T-helper 9 cell (primary cell): ENCODE data around the gene ALDOC.
"Not testable (repeated sequence)": the region's sequence is repeated elsewhere in the genome, so short reads cannot be mapped to it uniquely, and the experiment has no call there.

Experiments used
- DNase-seq: peaks from one replicate; pipeline ENCODE4 v3.0.0-alpha.2; 2020

Gene ALDOC

DNA sequence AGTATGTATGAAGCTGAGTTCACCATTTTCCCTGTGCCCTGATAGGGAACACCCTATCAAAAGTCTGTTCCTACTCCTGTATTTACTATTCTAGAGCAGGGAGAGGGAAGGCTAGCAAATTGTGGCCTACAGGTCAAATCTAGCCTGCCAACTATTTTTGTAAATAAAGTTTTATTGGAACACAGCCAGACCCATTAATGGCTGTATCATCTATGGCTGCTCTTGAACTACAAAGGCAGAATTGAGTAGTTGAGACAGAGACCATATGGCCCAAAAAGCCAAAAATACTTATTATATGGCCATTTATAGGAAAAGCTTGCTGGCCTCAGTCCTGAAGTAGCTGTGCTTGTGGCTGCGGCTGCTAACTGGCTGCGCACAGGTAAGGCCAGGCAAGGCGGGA lies 4.3 kb upstream of the ALDOC start:
- no peak for DNase-seq

- no peak for DNase-seq
Measured at GRCh38 chr17:28579526-28579925, 2.8 kb upstream of the ALDOC start.

GRCh38 chr17:28578246-28579195 lies 1.8 kb upstream of the ALDOC start:
- no peak for DNase-seq

DNA sequence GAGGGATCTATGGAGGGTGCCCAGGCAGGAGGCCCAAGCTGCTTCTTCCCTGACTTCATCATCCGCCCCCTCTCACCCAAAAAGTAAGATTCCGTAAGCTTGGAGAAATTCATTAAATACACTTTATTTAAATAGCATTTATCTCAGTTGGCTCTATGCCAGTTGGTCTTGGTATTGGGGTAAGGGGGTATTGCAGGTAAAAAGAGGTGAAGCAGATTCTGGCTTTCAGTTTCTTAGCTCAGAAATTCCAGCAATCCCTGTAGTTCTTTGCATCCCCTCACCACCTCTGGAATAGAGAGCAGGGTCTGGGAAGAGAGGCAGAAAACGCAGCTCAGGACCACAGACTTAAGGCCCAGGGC lies 750 bp upstream of the ALDOC start:
- DNase-seq: no peak

GRCh38 chr17:28576016-28576415 lies 679 bp downstream of the ALDOC start:
- DNase-seq: not testable (repeated sequence)

DNA sequence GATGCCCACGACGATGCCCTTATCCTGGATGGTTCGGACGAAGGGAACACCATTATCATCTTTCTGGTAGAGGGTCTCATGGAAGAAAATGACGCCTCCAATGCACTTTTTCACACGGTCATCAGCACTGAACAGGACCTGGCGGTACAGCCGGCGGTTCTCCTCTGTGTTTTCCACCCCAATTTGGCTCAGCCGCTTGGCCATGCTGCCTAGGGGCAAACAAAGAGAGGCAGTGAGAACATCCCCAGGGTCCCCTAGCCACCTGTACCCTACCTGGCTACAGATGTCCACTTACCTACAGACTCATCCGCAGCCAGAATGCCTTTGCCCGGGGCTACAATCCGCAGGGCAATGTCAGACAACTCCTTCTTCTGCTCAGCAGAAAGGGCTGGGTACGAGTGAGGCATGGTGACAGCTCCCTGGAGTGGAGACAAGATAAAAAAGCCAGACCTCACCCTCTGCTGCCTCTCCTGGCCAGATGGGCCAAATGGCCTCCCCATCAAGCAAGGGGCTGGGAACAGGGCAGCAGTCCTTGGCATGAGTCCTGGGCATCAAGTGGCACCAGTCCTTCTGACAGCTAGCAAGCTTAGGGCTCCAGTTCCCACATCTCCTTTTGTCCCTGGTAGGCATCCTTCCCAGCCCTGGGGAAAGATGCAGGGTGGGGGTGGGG lies 1.4 kb downstream of the ALDOC start:
- no peak for DNase-seq

- no peak for DNase-seq
Measured at GRCh38 chr17:28574526-28574925, 2.2 kb downstream of the ALDOC start.

- no peak for DNase-seq
Measured at GRCh38 chr17:28573966-28574480, 2.7 kb downstream of the ALDOC start.

DNA sequence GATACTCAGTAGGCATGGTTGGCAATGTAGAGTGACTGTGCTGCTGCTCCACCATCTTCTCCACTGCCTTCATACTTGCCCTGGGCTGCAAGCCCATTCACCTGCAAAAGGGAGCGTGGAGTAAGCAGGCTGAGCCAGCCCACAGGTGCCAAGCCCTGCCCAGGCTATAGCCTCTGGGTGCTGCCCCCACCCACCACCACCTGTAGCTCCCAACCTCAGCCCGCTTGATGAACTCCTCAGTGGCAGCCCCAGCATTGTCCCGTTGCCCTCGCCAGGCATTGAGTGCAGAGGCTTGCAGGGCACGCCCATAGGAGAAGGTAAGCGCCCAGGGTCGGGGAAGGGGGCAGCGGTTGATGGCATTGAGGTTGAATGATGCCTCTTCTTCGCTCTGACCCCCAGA lies 3.2 kb downstream of the ALDOC start:
- no peak for DNase-seq

GRCh38 chr17:28573040-28573380 lies 3.7 kb downstream of the ALDOC start:
- no peak for DNase-seq

DNA sequence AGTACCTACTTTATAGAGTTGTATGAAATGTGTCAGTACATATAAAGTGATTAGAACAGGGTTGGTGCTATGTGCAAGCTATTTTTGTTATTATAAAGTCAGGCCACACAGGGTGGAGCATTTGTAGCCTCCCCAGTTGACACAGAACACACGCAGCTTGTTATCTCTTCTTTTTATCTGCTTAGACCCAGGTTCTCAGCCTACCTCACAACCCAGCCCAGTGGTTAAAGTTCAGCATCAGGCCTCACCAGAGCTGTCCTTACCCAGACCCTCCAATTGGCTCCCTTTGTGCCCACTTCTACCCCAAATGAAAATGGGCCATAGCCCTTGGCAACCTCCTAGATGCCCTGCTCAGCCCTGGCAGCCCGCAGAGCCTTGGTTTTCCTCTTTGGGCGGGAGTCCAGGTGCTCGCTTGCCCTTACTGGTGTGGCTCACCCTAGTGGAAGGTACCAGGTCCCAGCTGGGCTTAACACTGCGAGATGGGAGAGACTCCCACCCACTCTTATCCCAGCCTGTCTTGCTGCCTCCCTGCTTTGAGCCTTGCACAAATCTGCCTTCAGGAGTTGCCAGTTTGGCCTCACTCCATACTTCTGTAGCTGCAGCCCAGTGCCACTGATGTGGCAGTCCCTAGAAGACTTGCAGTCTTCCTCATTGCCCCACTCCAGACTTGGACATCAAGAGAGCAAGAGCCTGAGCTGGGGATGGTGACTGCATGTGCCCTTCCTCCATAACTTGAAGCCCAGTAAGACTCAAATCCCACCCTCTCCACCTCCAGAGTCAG lies 4.2 kb downstream of the ALDOC start:
- DNase-seq: no peak

DNA sequence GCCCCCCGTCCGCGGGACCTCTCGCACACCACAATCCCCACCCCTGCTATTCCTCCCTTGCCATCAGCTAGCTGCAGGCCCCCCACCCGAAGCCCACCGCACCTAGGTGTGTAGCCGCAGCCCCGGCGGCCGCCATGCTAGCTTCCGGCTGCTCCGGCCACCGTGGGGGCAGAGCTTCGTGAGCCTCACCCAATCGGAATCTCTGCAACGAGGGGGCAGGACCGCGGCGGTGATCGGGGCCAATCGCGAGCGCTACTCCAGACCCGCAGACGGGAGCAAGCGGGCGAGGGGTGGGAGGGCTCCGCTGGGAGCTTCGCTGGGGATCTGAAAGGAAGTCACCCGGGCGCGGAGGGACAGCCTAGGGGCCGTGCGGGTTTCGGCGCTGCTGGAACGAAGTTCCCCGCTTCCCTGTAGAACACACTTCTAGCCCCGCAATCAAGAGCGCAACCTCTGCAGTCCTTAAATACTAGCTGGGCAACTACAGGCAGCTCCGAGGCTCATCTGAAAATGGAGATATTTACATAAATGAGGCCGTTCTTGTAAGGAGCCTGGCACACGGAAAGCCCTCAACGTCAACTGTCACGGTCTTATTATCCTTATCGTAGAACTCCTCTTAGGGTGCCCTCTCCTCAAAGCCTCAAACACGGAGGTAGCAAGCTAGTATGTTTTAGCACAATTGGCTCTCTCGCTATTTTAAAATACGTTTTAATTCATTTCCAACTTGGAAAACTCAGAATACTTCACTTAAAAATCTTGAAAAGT lies 5.2 kb downstream of the ALDOC start, which contains the start of gene PIGS:
TSS of gene PIGS (minus strand) at position 164 of the 762 bp plus-strand sequence. CDS start at position 136, 28 bp downstream.
- peak; percentile 87 for DNase-seq

GRCh38 chr17:28570716-28571360 lies 5.9 kb downstream of the ALDOC start:
- peak; percentile 39 for DNase-seq

- no peak for DNase-seq
Measured at GRCh38 chr17:28569446-28569845, 7.2 kb downstream of the ALDOC start.

GRCh38 chr17:28567604-28568003 lies 9.1 kb downstream of the ALDOC start:
- no peak for DNase-seq

DNA sequence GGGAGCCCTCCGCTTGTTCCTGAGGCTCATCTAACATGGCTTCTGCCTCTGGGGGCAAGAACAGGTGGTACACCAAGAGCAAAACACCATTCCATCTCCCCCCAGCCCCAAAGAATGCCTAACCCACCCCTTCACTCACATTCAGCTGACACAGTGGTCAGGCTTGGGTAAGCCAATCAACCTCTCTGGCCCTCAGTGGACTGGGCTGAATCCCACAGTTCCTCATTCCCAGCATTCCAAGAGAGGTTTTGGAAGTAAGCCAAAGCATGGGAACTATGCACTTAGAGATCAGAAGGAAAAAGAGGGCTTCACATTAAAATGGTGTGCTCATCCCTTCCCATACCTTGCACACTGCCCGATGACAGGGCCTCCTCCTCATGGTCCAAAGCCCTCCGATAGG lies 13.2 kb downstream of the ALDOC start:
- DNase-seq: no peak

- no peak for DNase-seq
Measured at GRCh38 chr17:28555022-28555421, 21.7 kb downstream of the ALDOC start.

DNA sequence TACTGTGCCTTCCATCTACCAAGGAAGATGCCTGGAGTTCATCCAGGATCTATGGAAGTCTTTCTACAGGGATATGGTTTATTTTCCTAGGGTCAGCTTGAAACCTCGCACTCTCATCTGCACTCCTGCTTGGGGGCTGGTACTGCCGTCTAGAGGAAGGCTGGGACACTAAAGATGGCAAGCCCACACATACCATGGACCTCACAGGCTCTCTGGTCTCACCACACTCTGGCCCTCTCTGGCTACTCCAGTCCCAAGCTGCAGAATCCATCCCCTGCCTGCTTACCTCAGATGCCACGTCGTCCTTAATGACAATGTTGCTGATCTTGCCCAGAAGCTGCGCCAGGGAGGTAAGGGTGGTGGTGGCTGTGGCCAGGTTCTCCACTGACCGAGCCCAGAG lies 22.1 kb downstream of the ALDOC start:
- DNase-seq: no peak

- no peak for DNase-seq
Measured at GRCh38 chr17:28553000-28553505, 23.6 kb downstream of the ALDOC start.

DNA sequence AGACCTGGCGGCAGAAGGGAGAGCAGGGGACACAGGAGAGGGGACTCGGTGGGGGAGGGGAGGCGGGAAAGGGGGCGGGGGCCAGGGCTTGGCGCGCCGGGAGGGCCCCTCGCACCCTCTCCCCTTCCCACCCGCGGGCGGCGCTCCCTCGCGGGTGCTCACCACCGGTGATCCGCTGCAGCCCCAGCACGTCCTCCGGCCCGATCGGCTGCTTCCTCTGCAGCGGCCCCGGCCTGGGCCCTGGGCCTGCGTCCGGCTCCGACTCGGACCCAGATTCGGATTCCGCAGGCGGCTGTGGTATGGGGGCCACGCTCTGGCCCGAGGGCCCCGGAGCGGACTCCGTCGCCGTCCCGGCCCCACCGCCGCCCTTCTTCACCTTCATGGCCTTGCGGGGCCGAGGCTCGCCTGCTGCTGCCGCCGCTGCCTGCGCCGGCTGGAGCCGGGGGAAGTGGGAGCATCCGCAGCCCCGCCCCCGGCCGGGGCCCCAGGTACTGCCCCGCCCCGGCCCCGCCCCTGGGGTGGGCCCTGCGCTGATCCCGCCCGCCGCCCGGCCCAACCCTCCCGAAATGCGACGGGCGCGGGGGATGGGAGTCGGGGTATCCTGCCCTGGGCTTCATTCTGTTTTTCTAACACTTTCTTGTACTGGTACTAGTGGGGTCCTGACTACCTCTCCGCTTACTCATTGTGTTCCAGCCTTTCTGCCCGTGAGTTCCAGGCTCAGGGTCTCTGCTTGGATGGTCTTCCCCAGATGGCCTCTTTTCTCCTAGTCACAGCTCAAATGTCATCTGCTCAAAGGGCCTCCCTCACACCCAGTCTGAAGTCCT lies 24.3 kb downstream of the ALDOC start, which contains the start of gene UNC119:
TSS of gene UNC119 (minus strand) at position 449 of the 824 bp plus-strand sequence. CDS start at position 382, 67 bp downstream.
- peak; percentile 80 for DNase-seq
